Tibial nerve (tissue), 4 donors: ENCODE measurements around the gene NTN5.

ENCODE experiments used
- EP300 ChIP-seq, 2 donors: sonication (generic); formaldehyde crosslinking; IDR thresholded peaks; one replicate each; pipeline ENCODE4 v1.6.1; 2017; ENCODE audit warnings: antibody characterized with exemption in 2 of 2, mild to moderate bottlenecking in 1 of 2
- POLR2A ChIP-seq, 2 donors: fragments of 450-650 bp; IDR thresholded peaks; one replicate each; pipeline ENCODE4 v1.6.1; 2017; ENCODE audit warnings: antibody characterized with exemption in 2 of 2, mild to moderate bottlenecking in 2 of 2, moderate library complexity in 2 of 2
- TF ChIP-seq, protein P1 (sequence below), 5 experiments: fragments of 200-600 bp in 3 of 5; fragments of 450-650 bp in 2 of 5; sonication (generic) in 3 of 5; IDR thresholded peaks; one replicate each; pipeline ENCODE4 v1.5.1; 2016 to 2019; ENCODE audit warnings: antibody characterized with exemption in 5 of 5, mild to moderate bottlenecking in 3 of 5, moderate library complexity in 2 of 5

- TF ChIP-seq, protein P1, sequence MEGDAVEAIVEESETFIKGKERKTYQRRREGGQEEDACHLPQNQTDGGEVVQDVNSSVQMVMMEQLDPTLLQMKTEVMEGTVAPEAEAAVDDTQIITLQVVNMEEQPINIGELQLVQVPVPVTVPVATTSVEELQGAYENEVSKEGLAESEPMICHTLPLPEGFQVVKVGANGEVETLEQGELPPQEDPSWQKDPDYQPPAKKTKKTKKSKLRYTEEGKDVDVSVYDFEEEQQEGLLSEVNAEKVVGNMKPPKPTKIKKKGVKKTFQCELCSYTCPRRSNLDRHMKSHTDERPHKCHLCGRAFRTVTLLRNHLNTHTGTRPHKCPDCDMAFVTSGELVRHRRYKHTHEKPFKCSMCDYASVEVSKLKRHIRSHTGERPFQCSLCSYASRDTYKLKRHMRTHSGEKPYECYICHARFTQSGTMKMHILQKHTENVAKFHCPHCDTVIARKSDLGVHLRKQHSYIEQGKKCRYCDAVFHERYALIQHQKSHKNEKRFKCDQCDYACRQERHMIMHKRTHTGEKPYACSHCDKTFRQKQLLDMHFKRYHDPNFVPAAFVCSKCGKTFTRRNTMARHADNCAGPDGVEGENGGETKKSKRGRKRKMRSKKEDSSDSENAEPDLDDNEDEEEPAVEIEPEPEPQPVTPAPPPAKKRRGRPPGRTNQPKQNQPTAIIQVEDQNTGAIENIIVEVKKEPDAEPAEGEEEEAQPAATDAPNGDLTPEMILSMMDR (IDR thresholded peaks at IDR 0.05): no peak
- TF ChIP-seq POLR2A (IDR thresholded peaks at IDR 0.05) (no peak), EP300 (IDR thresholded peaks at IDR 0.05) (no peak)
Measured at GRCh38 chr19:48698046-48698445, 25.2 kb upstream of the NTN5 start.
